ENCODE data around the gene TMEM151B.

Gene TMEM151B

GRCh38 chr6:44285552-44286284 lies 15.5 kb downstream of the TMEM151B start:
- no peak for DNase-seq

GRCh38 chr6:44286285-44286565 lies 16.0 kb downstream of the TMEM151B start:
- no peak for DNase-seq

- no peak for DNase-seq
Observed at GRCh38 chr6:44286747-44287146, 16.5 kb downstream of the TMEM151B start.

- DNase-seq: no peak
Observed at GRCh38 chr6:44289726-44290260, 19.5 kb downstream of the TMEM151B start.

- DNase-seq: no peak
Observed at GRCh38 chr6:44291841-44292240, 21.6 kb downstream of the TMEM151B start.

GRCh38 chr6:44292661-44293365 lies 22.6 kb downstream of the TMEM151B start:
- no peak for DNase-seq

- DNase-seq: no peak
Observed at GRCh38 chr6:44294832-44295791, 24.9 kb downstream of the TMEM151B start.

- DNase-seq: peak; percentile 64
Observed at GRCh38 chr6:44297063-44298038, 27.1 kb downstream of the TMEM151B start.

- no peak for DNase-seq
Observed at GRCh38 chr6:44298055-44298803, 28.0 kb downstream of the TMEM151B start.

GRCh38 chr6:44298864-44299263 lies 28.6 kb downstream of the TMEM151B start:
- DNase-seq: no peak

- no peak for DNase-seq
Observed at GRCh38 chr6:44300292-44300823, 30.1 kb downstream of the TMEM151B start.

- no peak for DNase-seq
Observed at GRCh38 chr6:44301106-44301505, 30.9 kb downstream of the TMEM151B start.

GRCh38 chr6:44301782-44302564 lies 31.7 kb downstream of the TMEM151B start:
- DNase-seq: no peak

- DNase-seq: no peak
Observed at GRCh38 chr6:44302856-44303255, 32.6 kb downstream of the TMEM151B start.

GRCh38 chr6:44303842-44304241 lies 33.6 kb downstream of the TMEM151B start:
- DNase-seq: no peak

GRCh38 chr6:44304282-44305199 lies 34.3 kb downstream of the TMEM151B start:
- DNase-seq: peak; percentile 51

- no peak for DNase-seq
Observed at GRCh38 chr6:44305200-44305725, 35.0 kb downstream of the TMEM151B start.

- no peak for DNase-seq
Observed at GRCh38 chr6:44306710-44307109, 36.5 kb downstream of the TMEM151B start.

- DNase-seq: no peak
Observed at GRCh38 chr6:44307217-44307616, 37.0 kb downstream of the TMEM151B start.

Measured in stimulated activated CD4-positive, alpha-beta T cell treated with anti-CD3 and anti-CD28 coated beads, Interleukin-4, amount 100 ng/mL, for 1 hour (primary cell).